ENCODE results near the gene COA7. TPM values are rescaled to one million over a fixed set of nuclear protein-coding genes. Genes with fewer than 3 reads are reported as not detected.
"Not testable (repeated sequence)": the region's sequence is repeated elsewhere in the genome, so short reads cannot be mapped to it uniquely, and the experiment has no call there.

Gene COA7
- total RNA-seq, 1 donor from 2014 or later: 13.0 TPM

DNA sequence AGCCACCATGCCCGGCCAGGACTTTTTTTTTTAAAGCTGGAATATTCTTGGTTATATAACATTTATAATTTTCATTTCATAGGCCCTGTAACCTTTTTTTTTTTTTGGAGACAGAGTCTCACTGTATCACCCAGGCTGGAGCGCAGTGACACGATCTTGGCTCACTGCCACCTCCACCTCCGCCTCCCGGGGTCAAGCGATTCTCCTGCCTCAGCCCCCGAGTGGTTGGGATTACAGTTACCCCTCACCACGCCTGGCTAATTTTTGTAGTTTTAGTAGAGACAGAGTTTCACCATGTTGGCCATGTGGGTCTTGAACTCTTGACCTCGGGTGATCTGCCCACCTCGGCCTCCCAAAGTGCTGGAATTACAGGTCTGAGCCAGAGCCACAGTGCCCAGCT, 40.7 kb upstream of the COA7 start:
- H3K4me3 ChIP-seq (ENCODE audit: low read depth, low read length): no peak overlapping the region
- TF ChIP-seq, protein P1, sequence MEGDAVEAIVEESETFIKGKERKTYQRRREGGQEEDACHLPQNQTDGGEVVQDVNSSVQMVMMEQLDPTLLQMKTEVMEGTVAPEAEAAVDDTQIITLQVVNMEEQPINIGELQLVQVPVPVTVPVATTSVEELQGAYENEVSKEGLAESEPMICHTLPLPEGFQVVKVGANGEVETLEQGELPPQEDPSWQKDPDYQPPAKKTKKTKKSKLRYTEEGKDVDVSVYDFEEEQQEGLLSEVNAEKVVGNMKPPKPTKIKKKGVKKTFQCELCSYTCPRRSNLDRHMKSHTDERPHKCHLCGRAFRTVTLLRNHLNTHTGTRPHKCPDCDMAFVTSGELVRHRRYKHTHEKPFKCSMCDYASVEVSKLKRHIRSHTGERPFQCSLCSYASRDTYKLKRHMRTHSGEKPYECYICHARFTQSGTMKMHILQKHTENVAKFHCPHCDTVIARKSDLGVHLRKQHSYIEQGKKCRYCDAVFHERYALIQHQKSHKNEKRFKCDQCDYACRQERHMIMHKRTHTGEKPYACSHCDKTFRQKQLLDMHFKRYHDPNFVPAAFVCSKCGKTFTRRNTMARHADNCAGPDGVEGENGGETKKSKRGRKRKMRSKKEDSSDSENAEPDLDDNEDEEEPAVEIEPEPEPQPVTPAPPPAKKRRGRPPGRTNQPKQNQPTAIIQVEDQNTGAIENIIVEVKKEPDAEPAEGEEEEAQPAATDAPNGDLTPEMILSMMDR (IDR thresholded peaks at IDR 0.05; ENCODE audit: insufficient read depth, low read length, poor library complexity, severe bottlenecking): no peak

DNA sequence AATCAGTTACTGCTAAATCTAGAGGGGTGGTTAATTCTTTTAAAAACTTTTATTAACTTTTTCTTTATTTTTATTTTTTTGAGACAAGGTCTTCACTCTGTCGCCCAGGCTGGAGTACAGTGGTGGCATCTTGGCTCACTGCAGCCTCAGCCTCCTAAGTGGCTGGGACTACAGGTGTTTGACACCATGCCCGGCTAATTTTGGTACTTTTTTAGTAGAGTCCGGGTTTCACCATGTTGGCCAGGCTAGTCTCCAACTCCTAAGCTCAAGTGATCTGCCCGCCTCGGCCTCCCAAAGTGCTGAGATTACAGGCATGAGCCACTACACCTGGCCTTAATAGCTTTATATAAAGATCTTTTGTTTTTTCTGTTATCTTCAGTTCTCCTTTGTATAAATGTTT, 40.0 kb upstream of the COA7 start:
- Histone ChIP-seq H3K4me3 (ENCODE audit: low read depth, low read length) (no peak overlapping the region), H3K36me3 (ENCODE audit: control insufficient read depth, insufficient read depth, low read length) (no peaks in the 10 kb centered on the region), H3K27me3 (ENCODE audit: control insufficient read depth, insufficient read depth, low read length) (no peaks in the 10 kb centered on the region)
- TF ChIP-seq, protein P1 (IDR thresholded peaks at IDR 0.05; ENCODE audit: insufficient read depth, low read length, poor library complexity, severe bottlenecking): no peak
- no peak for DNase-seq (ENCODE audit: low read depth)

More for the DNA sequence above, 40.7 kb upstream of the COA7 start:
- H3K36me3 ChIP-seq (ENCODE audit: control insufficient read depth, insufficient read depth, low read length): no peaks in the 10 kb centered on the region
- H3K27me3 ChIP-seq (ENCODE audit: control insufficient read depth, insufficient read depth, low read length): no peaks in the 10 kb centered on the region
- DNase-seq (ENCODE audit: low read depth): no peak

DNA sequence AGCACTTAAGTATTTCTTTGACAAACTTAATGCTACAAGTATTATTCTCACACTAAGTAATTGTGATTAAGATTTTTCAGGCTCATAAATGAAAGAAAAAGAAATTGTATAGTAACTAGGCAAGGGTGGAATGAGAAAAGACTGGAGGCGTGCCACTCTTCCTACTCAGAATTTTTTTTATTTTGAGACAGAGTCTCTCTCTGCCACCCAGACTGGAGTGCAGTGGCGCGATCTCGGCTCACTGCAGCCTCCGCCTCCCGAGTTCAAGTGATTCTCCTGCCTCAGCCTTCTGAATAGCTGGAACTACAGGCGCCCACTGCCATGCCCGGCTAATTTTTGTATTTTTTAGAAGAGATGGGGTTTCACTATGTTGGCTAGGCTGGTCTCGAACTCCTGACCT, 37.2 kb upstream of the COA7 start:
- not testable (repeated sequence) for DNase-seq (ENCODE audit: low read depth); H3K36me3 ChIP-seq (ENCODE audit: control insufficient read depth, insufficient read depth, low read length); H3K4me3 ChIP-seq (ENCODE audit: low read depth, low read length); H3K27me3 ChIP-seq (ENCODE audit: control insufficient read depth, insufficient read depth, low read length)

DNA sequence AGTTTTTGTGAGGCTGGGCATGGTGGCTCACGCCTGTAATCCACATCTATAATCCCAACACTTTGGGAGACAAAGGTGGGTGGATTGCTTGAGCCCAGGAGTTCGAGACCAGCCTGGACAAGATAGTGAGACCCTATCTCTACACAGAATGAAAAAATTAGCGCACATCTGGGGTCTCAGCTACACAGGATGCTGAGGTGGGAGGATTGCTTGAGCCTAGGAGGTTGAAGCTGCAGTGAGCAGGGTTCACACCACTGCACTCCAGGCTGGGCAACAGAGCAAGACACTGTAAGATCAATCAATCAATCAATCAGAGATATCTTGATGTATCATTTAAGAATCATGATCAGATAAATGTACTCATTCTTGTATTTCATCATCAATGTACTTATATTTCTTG, 35.2 kb upstream of the COA7 start:
- H3K36me3 ChIP-seq (ENCODE audit: control insufficient read depth, insufficient read depth, low read length): no peaks in the 10 kb centered on the region
- TF ChIP-seq, protein P1 (IDR thresholded peaks at IDR 0.05; ENCODE audit: insufficient read depth, low read length, poor library complexity, severe bottlenecking): no peak
- H3K4me3 ChIP-seq (ENCODE audit: low read depth, low read length): no peak overlapping the region
- no peak for DNase-seq (ENCODE audit: low read depth)
- no peaks in the 10 kb centered on the region for H3K27me3 ChIP-seq (ENCODE audit: control insufficient read depth, insufficient read depth, low read length)

DNA sequence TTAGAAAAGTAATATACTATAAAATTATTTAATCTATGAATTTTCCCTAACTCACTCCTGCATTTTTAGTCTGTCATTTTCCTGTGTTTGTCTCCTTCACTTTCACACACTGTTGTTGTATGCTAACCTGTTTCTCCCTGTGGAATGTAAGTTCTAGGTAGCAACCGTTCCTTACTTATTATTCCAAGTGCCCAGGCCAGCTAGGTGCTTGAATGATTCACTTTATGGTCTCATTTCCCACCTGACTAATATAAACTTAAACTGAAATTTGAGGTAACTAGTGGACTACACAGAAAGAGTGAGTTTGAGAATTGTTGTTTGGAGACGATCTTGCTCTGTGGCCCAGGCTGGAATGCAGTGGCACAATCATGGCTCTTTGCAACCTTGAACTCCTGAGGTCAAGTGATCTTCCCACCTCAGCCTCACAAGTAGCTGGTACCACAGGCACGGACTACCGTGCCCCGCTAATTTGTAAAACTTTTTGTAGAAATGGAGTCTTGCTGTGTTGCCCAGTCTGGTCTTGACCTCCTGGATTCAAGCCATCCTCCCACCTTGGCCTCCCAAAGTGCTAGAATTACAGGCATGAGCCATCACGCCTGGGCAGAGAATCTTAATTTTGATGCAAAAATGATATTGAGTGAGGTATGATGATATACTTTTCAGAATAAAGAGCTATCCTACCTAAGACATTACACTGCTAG, 30.0 kb upstream of the COA7 start:
- Histone ChIP-seq H3K36me3 (ENCODE audit: control insufficient read depth, insufficient read depth, low read length) (no peaks in the 10 kb centered on the region), H3K27me3 (ENCODE audit: control insufficient read depth, insufficient read depth, low read length) (no peaks in the 10 kb centered on the region), H3K4me3 (ENCODE audit: low read depth, low read length) (no peak overlapping the region)
- TF ChIP-seq, protein P1 (IDR thresholded peaks at IDR 0.05; ENCODE audit: insufficient read depth, low read length, poor library complexity, severe bottlenecking): no peak
- no peak for DNase-seq (ENCODE audit: low read depth)

DNA sequence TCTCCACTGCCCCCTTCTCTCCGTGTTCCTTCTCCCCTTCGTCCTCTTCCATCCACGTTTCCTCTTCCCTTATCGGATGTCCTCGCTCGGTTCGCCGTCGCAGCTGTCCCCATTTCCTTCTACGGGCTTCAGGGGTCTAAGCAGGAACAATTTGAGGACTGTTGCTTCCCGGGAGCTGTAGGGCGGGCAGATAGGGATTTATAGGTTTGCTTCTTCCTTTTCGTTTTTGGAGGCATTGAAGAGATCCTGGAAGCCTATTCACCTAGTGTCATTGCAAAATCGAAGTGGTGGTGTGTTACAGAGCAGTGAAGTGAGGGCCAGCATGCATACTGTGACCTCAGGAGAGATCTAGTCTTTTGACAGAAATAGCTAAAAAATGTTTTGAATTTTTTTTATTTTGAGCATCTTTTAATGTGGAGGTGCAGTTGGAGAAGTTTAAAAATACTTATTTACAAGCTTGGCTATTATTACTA, 29.0 kb upstream of the COA7 start:
- DNase-seq (ENCODE audit: low read depth): no peak
- TF ChIP-seq, protein P1 (IDR thresholded peaks at IDR 0.05; ENCODE audit: insufficient read depth, low read length, poor library complexity, severe bottlenecking): no peak
- no peaks in the 10 kb centered on the region for H3K36me3 ChIP-seq (ENCODE audit: control insufficient read depth, insufficient read depth, low read length)

More for the DNA sequence above, 29.0 kb upstream of the COA7 start:
- peak overlapping the region; percentile 66 for H3K4me3 ChIP-seq (ENCODE audit: low read depth, low read length)
- no peaks in the 10 kb centered on the region for H3K27me3 ChIP-seq (ENCODE audit: control insufficient read depth, insufficient read depth, low read length)

Data from kidney epithelial cell (primary cell).